HG03039 (cell line): ENCODE results near the gene DNAAF3.
"Not testable (repeated sequence)": the region's sequence is repeated elsewhere in the genome, so short reads cannot be mapped to it uniquely, and the experiment has no call there.

Experiments
- ATAC-seq: cut with Tn5 transposase; IDR thresholded peaks from one replicate; pipeline ENCODE4 v1.9.1; 2021; ENCODE audit warnings: mild to moderate bottlenecking, moderate library complexity; ENCODE audit not compliant: unreplicated experiment

DNAAF3 gene

GRCh38 chr19:55155784-55156183 is 10.6 kb downstream of the DNAAF3 start:
- not testable (repeated sequence) for ATAC-seq

DNA sequence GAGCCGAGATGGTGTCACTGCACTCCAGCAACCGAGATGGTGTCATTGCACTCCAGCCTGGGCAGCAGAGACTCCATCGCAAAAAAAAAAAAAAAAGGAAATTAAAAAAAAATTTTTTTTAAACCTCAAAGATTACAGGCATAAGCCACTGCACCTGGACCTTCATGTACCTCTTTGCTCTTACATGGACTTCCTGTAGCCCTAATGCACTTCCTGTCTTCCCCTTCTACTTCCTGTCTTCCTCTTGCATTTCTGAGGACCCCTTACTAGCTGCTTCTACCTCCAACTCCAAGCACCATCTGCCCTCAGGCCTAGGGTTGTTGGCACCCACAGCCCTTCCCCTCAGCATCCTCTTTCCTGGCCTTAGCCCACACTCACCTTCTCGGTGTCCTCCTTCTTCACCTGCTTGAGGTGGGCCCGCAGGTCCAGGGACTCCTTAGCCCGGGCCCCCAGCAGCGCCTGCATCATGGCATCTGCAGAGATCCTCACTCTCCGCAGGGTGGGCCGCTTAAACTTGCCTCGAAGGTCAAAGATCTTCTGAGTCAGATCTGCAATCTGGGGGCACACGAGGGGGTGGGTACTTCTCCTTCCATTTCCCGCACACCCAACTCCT is 12.7 kb downstream of the DNAAF3 start:
- no peak for ATAC-seq

- no peak for ATAC-seq
These were observed 14.4 kb downstream of the DNAAF3 start for GRCh38 chr19:55152017-55152416.

DNA sequence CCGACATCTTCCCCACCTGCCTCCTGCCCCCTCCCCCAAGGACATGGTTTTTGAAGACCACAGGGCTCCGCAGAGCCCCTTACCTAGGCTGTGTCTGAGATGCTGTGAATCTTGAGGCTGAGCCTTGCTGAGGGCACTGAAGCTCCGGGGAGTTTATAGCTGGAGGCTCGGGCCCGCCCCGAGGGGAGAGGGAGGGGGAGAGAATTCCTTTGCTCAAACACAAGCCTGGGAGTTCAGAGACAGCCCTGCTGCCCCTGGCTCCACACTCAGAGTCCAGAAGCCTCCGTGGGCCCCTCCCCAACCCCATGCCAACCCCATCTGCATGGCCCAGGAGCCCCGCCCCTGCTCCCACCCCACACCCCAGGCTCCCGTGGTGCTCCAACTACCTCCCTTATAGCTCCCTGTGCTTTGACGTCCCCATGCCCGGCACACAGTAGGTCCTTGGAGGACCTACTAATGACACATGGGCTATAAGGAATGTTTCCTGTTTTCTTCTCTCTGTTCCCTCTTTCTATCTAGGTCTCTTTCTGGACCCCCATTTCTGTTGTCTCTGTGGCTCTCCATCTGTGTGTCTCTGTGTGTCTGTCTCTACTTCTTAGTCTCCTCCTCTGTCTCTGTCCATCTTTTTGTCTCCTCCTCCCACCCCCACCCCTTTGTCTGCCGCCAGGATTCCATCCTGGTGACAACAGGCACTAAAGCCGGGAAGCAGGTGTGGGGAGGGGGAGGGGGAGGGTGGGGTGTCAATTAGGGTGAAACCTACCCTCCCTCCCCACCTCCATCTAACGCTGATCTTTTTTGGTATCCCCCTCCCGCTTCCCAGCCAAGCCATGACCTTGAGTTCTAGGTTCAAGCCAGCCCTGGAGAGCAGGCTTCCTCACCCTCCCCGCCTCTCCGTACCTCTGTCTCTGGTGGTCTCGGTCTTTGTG is 17.1 kb downstream of the DNAAF3 start, which contains the start of gene TNNT1:
Gene TNNT1, minus strand, starts transcription at position 129 of the 926 bp plus-strand sequence. CDS start 2,049 bp downstream, outside the sequence.
- ATAC-seq = no peak

- ATAC-seq = no peak
These were observed 18.7 kb downstream of the DNAAF3 start for GRCh38 chr19:55147545-55148251.

GRCh38 chr19:55146705-55147273 is 19.6 kb downstream of the DNAAF3 start:
- no peak for ATAC-seq

DNA sequence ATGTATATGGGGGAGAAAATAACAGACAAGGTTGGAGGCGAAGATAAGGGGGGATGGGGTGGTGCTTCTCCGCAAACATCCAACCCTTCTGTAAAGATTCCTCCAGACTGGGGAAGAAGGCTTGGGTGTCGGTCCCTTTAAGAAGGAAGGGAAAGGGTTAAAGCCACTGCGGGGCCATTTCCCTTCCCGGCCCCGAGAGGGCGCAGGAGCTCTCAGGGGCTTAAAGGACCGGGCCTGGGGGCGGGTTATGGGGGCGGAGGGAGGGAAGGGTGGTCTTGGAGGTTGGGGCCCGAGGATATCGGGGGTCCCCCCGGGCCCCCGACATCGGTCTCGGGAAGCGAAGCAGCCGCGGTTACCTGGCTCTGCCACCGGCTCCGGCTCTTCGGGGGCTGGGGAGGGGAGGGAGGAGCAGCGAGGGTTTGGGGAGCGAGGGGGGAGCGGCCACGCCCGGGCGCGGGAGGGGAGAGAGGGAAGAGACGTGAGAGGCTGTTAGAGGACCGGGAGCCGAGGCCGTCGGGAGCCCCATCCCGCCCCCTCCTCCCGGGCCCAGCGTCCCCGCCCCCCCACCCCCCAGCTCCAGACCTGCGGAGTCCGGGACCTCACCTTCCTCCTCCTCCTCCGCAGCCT is 20.2 kb downstream of the DNAAF3 start:
- ATAC-seq = no peak

DNA sequence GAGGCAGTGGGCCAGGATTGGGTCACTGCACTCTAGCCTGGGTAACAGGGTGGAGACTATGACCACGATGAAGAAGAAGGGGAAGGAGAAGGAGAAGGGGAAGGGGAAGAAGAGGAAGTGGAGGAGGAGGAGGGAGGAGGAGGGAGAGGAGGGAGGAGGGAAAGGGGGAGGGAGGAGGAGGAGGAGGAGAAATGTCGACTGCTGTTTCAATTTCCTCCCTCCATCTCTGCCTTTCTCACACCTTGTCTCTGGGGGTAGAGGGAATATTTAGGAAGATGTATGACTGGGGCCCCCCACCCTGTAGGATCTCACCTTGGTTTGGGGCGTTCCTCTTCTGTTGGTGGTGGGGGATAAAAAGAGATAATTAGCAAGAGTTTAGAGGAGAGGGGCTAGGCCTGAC is 21.2 kb downstream of the DNAAF3 start:
- no peak for ATAC-seq

- ATAC-seq = no peak
These were observed 24.7 kb downstream of the DNAAF3 start for GRCh38 chr19:55141696-55142095.

DNA sequence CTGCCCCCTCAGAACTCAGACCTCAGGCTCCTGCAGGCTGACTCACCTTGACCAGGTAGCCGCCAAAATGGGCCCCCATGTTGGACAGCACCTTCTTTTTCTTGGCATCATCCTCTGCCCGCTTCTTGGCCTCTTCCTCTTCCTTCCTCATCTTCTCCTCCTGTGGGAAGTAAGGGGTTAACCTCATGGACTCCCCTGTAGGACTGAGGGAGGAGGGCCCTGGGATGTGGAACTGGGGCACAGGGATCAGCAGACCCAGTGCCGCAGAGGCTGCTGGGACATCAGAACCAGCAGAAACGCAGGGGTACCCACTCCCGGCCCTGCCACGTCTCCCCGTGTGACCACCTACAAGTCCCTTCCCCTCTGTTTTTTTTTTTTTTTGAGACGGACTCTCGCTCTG is 28.5 kb downstream of the DNAAF3 start:
- no peak for ATAC-seq

GRCh38 chr19:55136399-55137102 is 29.9 kb downstream of the DNAAF3 start:
- ATAC-seq = no peak

GRCh38 chr19:55134736-55135135 is 31.7 kb downstream of the DNAAF3 start:
- no peak for ATAC-seq

DNA sequence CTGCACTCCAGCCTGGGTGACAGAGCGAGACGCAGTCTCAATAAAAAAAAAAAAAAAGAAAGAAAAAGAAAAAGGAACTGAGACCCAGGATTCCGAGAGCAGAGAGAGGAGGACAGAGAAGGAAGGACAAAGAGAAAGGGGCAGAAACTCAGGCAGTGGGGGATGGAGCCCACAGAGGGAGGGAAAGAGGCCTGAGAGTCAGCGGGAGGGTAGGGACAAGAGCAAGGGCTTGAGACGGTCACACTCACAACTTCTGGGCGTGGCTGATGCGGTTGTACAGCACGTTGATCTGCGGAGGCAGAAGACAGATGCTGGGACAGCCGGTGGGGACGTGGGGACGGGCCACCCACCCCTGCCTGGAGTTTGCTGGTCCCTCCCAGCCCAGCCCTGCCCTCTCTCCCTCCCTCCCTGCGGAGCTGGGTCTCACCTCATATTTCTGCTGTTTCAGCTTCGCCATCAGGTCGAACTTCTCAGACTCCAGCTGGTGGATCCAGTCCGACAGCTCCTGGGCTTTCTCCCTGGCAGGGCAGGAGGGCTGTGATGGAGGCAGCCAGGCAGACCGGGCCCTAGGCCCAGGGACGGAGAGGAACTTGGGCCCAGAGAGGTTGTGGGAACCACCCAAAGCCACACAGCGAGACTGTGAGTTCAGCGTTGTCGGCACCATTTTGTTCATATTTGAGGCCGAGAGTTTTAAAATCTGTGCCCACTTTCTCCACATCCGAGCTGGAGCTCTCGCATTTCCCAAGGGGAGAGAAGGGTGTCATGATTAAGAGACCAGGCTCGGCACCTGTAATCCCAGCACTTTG is 32.6 kb downstream of the DNAAF3 start:
- no peak for ATAC-seq

- no peak for ATAC-seq
These were observed 33.8 kb downstream of the DNAAF3 start for GRCh38 chr19:55132453-55133129.

- no peak for ATAC-seq
These were observed 35.0 kb downstream of the DNAAF3 start for GRCh38 chr19:55131421-55131820.

DNA sequence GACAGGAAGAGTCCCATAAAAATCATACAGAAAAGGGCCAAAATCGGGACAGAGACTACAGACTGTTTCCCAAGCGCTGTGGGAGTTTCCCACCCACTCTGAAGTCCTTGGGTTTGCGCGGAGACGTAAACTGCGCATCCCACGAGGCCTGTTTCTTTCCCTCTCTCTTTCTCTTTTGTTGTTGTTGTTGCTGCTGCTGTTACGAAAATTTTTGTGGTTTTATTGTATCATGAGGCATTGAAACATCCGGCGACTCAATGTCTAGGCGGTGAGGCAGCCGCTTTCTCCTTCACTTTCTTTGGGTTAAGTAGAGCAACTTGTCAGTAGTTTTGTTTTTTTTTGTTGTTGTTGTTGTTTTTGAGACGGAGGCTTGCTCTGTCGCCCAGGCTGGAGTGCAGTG is 47.4 kb downstream of the DNAAF3 start:
- no peak for ATAC-seq

DNA sequence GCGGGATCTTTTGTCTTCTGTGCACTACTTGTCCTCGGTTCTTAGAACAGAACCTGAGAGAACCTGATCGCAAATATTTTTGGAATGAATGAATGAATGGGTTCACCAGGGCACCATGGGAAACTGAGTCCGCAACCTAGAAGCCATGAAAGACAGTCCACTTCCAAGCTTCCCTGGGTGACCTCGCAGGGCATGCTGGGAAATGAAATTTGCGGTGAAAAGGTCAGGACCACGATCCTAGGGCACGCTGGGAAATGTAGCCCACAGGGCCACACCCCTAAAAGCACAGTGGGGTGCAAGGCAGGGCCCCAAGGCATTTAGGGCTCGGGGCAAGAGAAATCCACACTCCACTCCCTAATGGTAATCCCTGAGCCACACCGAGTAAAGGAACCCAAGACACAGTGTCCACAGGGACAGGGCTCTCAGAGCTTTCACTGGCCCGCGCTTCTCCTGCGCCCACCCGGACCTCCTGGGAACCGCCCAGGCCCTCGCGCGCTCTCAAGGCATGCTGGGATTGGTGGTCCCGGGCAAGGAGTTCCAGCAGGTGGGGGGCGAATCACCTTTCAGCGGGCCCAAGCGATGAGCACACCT is 47.9 kb downstream of the DNAAF3 start:
- no peak for ATAC-seq

DNA sequence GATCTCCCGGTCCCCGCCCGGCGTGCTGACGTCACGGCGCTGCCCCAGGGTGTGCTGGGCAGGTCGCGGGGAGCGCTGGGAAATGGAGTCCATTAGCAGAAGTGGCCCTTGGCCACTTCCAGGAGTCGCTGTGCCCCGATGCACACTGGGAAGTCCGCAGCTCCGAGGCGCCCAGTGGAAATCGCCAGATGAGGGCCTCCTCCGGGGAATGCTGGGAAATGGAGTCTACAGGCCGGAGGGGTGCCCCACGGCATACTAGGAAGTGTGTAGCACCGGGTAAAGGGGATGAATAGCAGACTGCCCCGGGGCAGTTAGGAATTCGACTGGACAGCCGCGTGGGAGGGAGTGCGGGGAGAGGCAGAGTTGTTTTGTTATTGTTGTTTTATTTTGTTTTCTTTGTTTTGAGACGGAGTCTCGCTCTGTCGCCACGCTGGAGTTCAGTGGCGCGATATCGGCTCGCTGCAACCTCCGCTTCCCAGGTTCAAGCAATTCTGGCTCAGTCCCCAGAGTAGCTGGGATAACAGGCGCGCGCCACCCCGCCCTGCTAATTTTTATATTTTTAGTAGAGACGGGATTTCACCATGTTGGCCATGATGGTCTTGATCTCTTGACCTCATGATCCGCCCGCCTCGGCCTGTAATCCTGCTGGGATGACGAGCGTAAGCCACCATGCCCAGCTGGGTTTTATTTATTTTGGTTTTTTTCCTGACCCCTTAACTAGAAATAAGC is 48.6 kb downstream of the DNAAF3 start:
- ATAC-seq = peak; percentile 89
